GM21423 (cell line): Measurements from ENCODE around the gene DCN.

ENCODE experiments used
- ATAC-seq: cut with Tn5 transposase; IDR thresholded peaks from one replicate; pipeline ENCODE4 v1.9.1; 2021; ENCODE audit warnings: mild to moderate bottlenecking, moderate library complexity; ENCODE audit not compliant: unreplicated experiment

Gene DCN

DNA sequence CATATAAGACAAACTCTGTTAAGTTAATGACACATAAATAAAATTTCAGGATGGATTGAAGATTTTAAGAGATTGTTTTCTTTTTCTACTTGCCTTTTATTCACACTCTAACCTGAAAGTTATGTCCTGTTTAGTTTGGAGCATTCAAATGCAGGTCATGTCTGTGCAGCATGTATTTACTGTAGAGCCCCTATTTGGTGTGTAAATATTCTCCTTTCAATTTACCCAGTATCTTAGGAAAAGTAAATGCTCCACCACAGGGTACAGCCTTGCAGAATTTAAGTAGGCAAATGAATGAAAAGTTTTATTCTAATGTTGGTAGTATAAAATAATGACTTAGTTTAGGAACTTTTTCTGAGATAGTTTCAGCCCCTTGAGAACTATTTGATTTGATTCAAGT is 6.2 kb upstream of the DCN start:
- ATAC-seq = no peak

- ATAC-seq = no peak
Observed at GRCh38 chr12:91186156-91186555, 3.5 kb upstream of the DCN start.

- no peak for ATAC-seq
Observed at GRCh38 chr12:91185421-91185820, 2.8 kb upstream of the DCN start.

GRCh38 chr12:91183551-91183950 is 934 bp upstream of the DCN start:
- ATAC-seq = no peak

GRCh38 chr12:91180582-91181395 is 1.8 kb downstream of the DCN start:
- ATAC-seq = no peak

- ATAC-seq = no peak
Observed at GRCh38 chr12:91179966-91180561, 2.6 kb downstream of the DCN start.

DNA sequence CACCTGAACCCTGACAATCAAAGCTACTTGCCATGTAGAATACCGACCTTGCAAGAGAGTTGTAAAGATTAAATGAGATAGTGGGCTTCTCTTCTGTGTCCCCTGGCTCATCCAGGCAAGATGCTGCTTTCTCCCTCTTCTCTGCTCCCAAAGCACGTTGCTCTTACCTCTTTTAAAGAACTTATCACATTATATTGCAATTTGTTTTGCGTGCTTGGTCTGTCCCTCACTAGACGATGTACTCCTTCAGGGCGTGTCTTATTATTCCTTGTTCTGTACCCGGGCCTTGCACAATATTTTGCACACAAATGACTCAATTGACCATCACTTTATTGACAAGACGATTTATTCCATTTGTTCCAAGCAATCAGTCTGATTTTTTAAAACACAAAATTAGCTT is 3.3 kb downstream of the DCN start:
- ATAC-seq = no peak

DNA sequence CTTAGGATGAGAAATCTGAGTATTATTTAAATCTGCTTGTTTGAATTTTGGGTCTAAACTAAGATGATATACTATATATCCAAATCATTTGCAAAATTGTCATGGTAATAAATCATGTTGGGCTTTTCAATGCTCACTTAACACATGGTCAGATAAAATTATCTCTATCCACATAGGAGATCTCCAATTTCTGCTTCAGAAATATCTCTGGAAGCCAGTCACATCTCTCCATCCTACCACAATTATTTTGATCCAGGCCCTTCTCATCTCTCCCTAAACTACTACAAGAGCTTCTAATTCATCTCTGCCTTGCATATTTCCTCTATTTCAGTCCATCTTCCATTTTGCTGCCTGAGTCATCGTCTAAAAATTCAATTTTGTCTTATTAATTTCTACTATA is 3.8 kb downstream of the DCN start:
- no peak for ATAC-seq

DNA sequence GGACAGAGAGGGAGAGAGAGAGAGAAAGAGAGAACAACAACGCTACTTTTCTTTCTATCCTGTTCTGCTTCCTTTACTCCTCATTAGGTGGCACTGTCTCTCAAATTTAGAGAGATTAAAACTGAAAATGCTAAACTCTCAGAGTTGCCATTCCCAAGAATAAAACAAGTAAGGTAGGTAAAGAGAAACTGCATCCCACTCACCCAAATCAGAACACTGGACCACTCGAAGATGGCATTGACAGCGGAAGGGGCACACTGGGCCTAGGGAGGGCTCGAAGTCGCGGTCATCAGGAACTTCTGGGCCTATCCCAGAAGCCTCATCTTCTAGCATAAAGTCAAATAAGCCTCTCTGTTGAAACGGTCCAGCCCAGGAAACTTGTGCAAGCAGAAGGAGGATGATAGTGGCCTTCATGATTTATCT is 4.5 kb downstream of the DCN start:
- no peak for ATAC-seq

- no peak for ATAC-seq
Observed at GRCh38 chr12:91177381-91177780, 5.2 kb downstream of the DCN start.

- no peak for ATAC-seq
Observed at GRCh38 chr12:91176915-91177314, 5.7 kb downstream of the DCN start.

DNA sequence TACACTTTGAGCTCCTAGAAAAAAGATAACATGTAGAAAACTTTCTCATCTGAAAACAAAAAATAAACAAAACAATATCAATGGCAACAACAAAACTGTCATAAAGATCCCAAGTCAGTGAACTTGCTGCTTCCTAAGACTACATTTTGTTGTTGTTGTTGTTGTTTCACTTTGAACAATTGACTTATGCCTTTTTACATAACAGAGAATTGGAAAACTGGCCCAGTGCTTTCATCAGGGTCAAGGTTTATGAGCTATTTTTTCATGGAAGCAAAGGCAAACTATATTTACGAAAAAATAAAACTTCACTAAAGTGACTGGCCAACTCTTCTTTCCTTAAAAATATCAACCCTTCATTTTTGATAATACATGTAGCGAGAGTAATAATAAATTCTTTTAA is 6.3 kb downstream of the DCN start:
- ATAC-seq = no peak

DNA sequence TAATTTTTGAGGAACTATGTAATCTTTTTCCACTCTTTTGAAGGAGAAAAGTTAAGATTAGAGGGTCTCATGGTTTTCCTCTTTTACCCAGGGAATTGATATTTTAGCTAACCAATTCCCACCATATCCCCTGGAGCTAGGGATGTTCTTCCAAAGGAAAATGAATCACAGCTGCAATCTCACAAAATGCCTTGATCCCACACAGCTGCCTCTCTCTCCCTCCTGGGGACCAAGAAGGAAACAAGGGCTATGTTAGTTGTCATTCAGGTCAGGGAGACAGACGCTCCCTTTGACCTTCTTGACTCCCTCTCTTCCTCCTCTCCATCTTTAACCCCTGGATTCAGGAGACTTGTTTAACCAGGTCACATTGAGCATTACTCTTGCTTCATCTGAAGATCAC is 9.5 kb downstream of the DCN start:
- no peak for ATAC-seq

DNA sequence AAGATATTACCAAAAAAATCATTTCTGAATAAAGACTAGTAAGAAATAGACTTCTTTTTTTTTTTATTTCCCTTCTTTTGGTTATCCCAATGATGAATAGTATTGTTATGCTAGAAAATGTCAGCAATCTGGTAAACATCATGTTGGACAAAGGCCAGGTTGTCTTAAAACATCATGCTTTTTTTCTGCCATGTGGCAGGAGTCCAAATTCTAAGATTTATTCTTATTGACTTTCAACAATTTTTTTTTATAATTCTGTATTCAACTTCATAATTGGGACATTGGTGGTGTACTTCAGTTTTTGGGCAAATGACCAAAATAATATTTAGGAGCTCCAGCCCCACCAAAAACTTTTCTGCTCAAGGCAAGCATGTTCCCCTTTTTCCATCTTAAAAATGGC is 10.5 kb downstream of the DCN start:
- ATAC-seq = no peak

GRCh38 chr12:91171476-91171875 is 11.1 kb downstream of the DCN start:
- ATAC-seq = no peak

GRCh38 chr12:91163116-91163515 is 19.5 kb downstream of the DCN start:
- ATAC-seq = no peak

GRCh38 chr12:91161009-91161408 is 21.6 kb downstream of the DCN start:
- ATAC-seq = no peak

GRCh38 chr12:91155990-91156389 is 26.6 kb downstream of the DCN start:
- ATAC-seq = no peak

- no peak for ATAC-seq
Observed at GRCh38 chr12:91154131-91154530, 28.5 kb downstream of the DCN start.

- ATAC-seq = no peak
Observed at GRCh38 chr12:91144053-91144452, 38.6 kb downstream of the DCN start.

DNA sequence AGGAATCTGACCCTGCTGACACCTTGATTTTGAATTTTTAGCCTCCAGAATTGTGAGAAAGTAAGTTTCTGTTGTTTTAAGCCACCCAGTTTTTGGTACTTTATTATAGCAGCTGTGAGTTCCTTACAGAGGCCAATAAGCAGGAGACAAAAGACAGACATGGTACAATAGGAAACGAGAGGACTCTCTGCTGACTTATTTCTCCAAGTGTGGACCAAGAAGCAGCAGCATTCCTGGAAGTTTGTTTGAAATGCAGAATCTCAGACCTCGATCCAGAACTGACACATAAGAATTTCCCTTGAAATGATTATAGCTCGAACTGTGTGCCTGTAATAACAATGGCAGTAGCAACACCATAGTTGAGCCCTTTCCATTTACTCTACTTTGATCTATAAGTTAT is 39.4 kb downstream of the DCN start:
- ATAC-seq = no peak

DNA sequence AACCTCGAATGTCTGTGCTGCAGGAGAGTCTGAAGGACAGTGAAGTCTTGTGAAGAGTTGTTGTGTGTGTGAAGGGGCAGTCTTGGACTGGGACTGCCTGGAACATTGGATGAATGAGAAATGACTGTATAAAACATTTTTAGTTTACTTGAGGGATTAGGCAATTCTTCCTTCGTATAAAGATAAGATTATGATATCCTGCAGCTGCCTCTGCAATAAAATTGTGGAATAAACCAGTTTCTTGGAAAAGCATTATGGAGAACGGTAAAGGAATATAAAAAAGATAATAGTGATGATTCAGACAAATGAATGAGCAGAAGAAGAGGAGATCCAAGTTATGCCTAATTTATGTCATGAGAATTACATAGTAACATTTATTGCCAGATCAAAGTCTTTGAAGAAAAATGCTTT is 40.4 kb downstream of the DCN start:
- ATAC-seq = no peak
